GM21381 (cell line): ENCODE results near the gene FBXW5.

Experiments used
- ATAC-seq: cut with Tn5 transposase; IDR thresholded peaks from one replicate; pipeline ENCODE4 v1.9.1; 2021; ENCODE audit warnings: mild to moderate bottlenecking, moderate library complexity; ENCODE audit not compliant: unreplicated experiment

The FBXW5 gene

DNA sequence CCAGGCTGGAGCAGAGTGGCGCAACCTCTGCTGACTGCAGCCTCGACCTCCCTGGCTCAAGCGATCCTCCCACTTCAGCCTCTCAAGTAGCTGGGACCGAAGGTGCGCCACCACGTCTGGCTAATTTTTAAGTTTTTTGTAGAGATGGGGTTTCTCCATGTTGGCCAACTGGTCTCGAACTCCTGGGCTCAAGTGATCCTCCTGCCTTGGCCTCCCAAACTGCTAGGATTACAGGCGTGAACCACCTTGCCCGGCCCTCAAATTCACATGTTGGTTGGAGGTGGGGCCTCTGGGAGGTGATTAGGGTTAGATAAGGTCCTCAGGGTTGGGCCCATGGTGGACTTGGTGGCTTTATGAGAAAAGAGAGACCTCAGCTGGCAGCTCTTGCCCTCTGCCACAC lies 17.6 kb upstream of the FBXW5 start:
- no peak for ATAC-seq

DNA sequence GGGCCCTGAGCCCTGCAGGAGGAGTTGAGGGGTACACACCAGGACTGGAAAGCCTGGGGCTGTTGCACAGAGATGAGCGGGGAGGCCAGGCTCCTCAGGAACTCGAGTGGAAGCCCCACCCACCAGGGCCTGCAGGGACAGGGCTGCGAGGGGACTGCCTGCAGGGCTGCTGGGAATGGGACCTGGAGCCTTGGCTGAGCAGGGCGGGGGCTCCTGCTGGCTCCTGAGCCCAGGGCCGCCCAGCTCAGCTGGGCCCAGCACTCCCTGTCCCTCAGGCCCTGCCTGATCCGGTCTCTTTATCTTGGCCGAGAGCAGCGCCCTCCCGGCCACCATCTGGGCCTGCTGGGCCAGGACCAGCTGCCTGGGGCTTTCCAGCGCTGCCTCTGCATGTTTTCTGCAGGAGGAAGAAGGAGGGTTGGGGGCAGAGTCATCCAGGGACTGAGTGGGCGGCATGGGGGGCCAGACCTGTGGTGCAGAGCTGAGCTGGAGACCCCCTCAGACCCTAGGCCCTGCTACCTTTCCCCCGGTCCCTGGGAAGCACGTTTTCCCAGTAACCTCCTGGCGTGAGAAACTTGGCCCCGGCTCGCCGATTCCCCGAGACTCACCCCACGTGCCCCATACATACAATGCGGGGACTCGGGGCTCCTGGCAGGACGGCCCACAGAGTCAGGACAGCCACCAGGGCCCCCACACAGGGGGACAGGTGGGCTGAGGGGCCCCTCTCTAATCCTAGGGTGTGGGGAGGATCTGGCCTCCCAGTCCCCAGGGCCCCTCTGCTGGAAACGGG lies 16.9 kb upstream of the FBXW5 start:
- no peak for ATAC-seq

DNA sequence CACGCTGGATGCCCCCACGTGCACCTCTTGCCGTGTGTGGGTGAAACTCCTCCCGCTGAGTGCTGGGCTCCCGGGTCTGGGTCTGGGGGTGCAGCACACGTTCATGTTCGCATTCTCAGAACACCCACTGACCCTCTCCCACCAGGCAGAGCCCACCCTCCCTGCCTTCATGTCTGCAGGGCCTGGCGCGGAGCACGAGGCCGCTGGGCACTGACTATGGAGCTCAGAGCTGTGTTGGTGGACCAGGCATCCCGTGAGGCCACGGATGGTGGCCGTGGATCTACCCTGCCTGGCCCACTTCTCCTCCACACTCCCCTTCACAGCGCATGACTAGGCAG lies 16.4 kb upstream of the FBXW5 start:
- no peak for ATAC-seq

DNA sequence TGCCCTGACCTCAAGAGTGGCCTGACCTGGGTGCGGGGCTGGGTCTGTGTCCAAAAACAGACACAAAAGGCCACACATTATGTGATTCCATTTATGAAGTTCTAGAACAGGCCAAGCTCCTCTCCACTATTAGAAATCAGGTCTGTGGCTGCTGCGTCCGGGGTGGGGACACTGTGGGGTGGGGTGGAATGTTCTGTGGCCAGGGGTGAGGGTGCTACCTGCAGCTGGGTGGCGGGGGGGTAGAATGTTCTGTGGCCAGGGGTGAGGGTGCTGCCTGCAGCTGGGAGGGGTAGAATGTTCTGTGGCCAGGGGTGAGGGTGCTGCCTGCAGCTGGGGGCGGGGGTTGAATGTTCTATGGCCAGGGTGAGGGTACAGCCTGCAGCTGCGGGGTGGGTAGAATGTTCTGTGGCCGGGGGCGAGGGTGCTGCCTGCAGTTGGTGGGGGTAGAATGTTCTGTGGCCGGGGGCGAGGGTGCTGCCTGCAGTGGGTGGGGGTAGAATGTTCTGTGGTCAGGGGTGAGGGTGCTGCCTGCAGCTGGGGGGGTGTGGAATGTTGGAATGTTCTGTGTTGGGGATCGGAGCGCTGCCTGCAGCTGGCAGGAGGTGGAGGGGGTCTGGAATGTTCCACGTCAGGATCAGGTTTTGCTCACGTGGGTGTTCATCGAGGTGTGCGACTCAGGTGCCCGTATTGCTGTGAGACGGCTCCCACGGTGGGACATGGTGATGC lies 15.8 kb upstream of the FBXW5 start:
- no peak for ATAC-seq

DNA sequence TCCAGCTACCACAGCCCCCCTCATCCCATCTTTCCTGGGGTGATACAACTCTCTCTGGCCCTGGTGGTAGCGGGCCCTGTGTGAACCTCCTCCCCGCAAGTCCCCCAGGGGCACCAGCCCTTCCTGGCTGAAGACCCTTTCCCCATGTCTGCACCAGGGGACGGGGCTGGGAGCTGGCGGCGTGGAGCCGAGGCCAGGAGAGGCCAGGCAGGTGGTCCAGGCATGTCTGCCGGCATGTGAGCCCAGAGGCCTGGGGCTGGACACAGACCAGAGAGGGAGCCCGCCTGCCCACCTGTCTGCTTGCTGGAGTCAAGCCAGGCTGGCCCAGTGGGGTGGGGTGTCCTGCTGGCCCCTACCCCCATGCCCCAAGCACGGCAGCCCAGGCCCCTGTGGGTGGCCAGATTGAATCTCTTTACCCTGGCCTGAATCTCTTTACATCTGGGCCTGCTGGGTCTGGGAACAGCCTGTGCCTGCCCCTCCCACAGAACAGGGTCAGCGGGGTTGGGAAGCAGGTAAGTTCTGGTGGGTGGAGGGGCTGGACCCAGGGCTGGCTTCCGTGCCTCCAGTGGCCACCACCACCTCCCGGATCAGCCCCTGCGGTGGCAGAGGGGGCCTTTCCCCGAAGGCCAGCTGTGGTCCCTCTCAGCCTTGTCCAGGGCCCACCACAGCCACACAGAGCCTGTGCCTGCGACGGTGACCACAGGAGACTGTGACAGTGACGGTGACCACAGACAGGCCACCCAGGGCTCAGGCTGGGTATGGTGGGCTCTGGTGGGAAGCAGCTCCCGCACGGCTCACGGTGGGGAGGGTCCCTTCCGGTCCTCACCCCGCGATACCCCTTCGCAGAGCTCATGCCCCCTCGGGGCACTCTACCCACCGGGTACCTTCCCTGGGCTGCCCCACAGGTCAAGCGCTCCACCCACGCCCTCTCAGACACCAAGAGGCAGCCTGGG lies 14.6 kb upstream of the FBXW5 start:
- no peak for ATAC-seq

DNA sequence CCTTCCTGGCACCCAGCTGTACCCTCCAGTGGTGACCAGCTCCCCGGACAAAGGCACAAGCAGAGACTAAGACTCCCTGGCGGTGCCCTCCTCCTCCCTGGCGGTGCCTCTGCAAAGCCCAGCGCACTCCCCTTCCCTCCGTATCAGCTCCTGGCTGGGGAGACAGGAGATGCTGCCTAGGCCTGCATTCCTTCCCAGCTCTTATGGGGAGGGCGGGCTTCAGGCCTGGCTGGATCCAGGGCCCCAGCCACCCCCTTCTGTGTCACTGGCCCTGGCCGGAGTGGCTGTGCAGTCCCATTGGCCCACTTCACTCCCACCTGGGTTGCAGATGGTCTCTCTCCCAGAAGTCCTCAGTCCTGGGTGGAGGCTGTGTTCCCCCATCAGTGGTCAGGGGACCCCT lies 13.9 kb upstream of the FBXW5 start:
- ATAC-seq, result no peak

DNA sequence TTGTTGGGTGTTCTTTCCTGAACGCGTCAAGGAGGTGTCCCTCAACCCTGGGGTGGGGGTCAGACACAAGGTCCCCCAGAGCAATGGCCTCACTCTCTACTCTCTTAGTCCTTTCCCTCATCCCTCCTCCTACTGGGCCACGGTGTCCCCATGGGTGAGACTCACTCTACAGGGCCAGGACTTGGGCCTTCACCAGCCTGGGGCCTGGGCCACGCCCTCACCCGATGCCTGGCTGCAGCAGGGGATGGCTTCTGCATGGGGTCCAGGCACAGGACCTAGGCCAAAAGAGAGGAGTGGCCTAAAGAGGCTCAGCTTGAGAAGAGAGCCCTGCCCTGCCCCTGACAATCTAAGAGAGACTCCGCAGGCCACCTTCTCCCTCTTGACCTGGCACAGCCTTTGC lies 13.4 kb upstream of the FBXW5 start:
- no peak for ATAC-seq

DNA sequence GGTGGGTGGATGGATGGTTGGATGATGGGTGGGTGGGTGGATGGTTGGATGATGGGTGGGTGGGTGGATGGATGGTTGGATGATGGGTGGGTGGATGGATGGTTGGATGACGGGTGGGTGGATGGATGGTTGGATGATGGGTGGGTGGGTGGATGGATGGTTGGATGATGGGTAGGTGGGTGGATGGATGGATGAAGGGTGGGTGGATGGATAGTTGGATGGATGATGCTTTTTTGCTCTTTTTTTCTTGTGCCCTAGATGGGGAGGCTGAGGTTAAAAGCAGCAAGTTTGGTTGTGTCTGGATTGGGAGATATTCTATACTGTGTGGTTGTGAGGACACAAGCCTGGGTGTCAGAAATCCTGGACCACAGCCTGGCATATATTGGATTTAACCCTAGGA lies 12.9 kb upstream of the FBXW5 start:
- no peak for ATAC-seq

DNA sequence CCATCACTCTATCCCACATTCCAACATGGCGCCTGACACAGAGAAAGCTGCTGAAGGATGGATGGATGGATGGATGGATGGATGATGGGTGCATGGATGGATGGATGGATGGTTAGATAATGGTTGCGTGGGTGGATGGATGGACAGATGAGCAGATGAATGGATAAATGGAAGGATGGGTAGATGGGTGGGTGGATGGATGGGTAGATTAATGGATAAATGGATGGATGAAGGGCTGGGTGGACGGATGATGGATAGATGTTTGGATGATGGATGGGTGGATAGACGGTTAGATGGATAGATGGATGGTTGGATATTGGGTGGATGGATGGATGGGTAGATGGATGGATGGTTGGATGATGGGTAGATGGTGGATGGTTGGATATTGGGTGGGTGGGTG lies 12.1 kb upstream of the FBXW5 start:
- no peak for ATAC-seq

DNA sequence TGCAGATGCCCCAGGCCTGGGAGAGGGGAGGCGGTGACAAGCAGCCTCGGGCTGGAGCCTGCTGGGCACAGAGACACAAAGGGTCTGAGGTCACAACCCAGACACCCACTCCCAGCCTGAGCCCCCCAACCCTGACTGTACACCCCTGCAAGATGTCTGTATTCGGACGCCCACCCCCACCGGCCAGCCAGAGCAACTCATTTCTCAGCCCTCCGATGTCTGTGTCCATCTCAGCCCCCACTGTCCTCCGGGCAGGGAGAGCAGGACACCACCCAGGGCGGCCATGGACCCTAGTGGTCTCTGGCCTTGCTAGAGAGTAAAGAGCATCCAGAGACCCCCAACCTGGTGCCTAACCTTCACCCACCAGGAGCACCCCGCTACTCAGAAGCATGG lies 11.4 kb upstream of the FBXW5 start:
- no peak for ATAC-seq

DNA sequence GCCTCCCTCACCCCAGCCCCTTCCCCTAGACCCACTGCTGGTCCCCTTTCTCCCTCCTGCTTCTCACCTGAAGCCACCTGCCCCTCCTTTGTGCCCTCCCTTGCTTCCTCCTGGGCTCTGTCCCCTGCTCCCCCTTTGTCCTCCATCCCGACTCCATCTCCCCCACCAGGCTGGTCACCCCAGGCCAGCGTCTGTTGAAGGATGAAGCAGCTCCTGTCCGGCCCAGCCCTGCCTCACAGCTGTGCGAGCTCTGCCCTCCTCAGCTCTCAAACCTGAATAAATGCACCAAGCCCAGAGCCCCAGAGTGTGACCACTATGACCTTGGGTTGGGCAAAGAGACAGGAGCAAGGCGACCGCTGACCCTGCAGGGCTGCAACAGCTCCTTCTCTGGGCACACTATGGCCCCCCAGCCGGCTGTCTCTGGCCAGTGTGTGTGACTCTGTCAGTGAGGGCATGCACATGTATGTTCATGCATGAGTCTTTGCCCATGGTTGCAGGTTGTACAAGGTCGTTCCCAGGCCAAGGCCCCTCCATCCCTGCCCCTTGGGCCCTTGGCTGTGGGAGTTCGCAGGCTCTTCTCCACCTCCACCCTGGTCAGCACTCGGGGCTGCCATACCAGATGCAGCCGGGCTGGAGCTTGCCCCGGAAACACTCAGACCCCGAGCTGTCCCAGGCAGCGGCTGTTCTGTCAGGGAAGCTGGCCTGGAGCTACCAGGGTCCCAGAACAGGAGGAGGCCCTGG lies 10.8 kb upstream of the FBXW5 start:
- no peak for ATAC-seq

DNA sequence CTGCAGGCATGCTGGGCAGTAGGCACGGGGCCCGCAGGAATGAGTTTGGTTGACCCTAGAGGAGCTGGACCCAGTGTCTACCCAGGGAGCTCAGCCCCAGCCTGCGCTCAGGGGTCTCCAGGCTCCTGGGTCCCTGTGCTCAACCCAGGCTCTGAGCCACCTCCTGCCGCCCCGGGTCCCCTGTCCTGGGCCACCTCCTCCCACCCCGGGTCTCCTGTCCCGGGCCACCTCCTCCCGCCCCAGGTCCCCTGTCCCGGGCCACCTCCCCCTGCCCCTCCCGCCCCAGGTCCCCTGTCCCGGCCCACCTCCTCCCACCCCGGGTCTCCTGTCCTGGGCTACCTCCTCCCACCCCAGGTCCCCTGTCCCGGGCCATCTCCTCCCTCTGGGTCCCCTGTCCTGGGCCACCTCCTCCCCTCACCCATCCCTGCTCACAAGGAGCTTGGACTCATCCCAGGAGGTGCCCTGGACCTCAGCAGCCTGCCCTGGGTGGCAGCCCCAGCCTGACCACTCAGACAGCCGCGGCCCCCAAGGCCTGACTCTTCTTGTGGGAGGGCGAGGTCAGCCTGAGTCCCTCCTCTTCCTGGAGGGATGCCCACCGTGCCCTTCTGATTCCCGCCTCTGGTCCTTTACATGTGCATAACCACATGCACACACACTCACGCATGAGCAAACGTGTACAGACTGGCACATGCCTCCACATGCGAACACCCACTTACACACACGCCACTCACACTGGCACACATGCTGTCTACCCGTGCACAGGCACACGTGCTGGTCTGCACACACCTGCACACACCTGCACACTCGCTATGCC lies 9.9 kb upstream of the FBXW5 start:
- ATAC-seq, result no peak

DNA sequence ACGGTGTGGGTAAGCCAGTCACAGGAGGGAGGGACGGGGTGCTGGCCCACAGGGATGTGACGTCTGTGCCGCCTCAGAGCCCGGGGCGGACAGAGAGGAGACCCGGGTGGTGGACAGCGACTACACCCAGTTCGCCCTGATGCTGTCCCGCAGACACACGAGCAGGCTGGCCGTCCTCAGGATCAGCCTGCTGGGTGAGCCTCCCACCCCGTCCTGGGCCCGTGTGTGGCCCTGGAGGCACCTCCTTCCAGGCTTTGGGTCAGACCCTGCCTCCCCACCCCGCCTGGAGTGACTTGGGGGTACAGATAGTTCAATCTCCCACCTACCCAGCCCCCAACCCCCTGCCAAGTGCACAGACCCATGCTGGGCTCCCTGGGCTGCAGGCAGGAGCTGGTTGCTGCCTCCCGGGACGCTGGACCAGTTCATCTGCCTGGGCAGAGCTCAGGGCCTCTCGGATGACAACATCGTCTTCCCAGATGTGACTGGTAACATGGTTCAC lies 9.3 kb upstream of the FBXW5 start:
- ATAC-seq, result no peak

DNA sequence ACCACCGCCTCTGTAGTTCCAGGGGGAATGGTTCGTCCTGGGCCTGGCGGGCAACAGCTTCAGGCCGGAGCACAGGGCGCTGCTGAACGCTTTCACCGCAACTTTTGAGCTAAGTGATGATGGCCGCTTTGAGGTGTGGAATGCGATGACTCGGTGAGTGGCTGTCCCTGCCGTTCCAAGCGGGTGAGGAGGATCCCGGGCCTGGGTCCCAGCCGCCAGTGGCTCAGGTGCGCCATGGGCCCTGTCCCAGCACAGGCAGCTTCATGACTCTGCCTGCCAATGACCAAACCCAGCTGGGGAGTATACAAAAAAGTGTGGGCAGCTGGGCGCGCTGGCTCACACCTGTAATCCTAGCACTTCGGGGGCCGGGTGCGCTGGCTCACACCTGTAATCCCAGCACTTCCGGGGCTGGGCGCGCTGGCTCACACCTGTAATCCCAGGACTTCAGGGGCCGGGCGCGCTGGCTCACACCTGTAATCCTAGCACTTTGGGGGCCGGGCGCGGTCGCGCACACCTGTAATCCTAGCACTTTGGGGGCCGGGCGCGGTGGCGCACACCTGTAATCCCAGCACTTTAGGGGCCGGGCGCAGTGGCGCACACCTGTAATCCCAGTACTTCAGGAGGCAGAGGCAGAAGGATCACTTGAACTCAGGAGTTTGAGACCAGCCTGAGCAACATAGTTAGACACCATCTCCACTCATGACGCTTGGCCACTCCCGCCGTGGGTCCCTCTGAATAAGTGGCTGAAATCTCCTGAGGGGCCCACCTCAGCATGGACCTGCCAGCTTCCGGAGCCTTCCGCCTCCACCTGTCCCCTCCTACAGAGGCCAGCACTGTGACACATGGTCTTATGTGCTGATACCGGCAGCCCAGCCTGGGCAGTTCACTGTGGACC lies 8.6 kb upstream of the FBXW5 start:
- ATAC-seq, result no peak

DNA sequence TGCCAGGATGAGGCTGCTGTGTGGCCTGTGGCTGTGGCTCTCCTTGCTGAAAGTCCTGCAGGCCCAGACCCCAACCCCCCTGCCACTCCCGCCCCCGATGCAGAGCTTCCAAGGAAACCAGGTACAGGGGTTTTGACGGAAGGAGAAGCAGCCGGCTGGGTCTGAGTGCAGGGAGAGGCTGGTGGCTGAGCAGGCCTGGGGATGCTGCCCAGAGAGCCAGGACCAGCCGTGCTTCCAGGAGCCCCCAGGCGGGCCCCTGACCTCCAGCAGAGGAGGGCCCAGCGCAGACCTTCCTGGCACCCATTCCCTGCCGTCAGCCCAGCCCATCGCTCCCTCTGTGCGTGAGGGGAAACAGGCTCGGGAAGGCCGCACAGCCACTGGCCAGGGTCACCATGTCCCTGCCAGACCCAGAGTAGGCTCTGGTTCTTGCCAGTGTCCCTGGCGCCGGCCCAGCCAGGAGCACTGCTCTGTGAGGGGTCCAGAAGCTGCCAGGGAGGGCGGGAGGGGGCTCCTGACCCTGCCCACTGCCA lies 7.8 kb upstream of the FBXW5 start:
- ATAC-seq, result no peak

DNA sequence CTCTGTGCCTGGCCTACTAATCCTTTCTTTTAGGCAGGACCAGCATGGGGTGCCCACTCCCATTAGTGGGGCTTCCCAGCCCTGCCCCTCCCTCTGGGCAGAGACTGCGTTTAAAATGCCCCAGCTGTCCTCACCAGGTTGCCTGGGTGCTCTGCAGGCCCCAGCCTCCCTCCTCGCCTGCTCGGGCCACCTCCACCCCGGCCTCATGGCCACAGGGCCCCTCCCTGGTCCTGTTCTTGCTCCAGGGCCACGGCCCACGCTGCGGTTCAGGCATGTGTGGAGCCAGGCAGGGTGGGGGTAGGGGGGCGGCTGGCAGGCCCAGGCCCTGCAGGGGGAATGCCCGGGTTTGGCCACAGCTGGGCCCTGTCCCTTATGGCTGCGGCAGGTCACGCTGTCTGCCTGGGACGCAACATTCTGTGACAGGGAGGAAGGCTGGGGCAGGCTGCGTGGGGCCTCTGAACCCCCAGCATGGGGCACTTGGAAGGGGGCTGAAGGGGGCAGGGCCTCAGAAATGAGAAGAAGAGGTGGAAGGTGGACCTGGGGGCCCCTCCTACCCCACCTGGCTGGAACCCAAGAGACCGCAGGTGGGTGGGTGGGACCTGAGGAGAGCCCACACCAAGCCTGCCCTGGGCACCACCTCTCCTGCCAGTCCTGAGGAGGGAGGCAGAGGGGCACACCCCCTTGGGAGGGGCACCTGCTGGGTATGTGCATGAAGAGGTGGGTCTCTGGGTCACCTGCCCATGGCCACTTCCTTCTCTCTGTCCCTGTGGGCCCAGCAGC lies 7.2 kb upstream of the FBXW5 start, which contains the start of gene LCN12:
LCN12 (plus strand) TSS at position 733 of the 780 bp plus-strand sequence. CDS start 55 bp downstream, outside the sequence.
- no peak for ATAC-seq

DNA sequence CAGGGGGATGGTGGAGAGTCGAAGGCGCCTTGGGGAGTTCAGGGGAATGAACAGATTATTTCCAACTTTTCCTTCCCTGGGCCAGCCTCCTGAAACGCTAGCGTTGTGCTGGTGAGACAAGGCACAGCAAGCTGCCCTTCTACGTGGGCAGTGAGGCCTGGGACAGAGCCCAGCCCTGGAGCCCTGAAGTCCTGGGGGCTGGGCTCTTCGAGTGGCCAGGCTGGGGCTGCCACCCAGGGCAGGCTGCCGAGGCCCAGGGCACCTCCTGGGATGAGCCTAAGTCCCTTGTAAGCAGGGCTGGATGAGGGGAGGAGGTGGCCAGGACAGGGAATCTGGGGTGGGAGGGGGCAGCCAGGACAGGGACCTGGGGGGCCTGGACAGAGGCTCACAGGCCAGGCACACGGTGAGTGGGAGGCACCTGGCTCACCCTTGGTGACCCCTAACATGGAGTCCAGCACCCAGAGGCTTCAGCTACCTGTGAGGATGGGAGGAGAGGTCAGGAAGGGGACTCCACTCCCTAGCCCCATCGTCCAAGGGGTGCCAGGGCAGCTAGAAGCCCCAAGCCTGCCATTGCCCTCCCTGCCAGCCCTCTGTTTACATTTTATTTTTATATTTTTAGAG lies 6.2 kb upstream of the FBXW5 start:
- ATAC-seq, result no peak
